ENCODE results near the gene SEM1. TPM values are rescaled to one million over a fixed set of nuclear protein-coding genes. Genes with fewer than 3 reads are reported as not detected.

SEM1 gene
- total and polyA plus RNA-seq, 2 of the 8 experiments (the other 6 are each of a cell fraction or from before 2014, with no cell fraction given): 20.8 to 75.3 TPM

DNA sequence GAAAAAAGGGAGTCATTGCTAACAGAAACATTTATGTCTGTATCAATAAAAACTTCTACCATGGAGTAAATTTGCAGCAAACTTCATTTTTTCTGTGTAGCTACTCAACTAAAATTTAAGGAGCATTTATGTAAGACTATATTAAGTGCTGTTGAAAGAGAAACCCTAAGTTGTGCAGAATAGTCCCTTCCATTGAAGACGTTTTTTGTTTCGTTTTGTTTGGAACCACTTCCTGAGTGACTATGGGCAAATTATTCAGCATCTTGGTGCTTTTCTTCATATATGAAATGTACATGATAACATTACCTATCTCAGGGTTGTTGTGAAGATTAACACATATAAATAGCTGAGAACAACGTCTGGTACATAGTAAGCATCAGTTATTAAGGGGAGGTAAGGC is 24.3 kb downstream of the SEM1 start:
- Histone ChIP-seq H2BK15ac (ENCODE audit: low read length) (no peak overlapping the region), H3K4me1 (replicated peaks in 1 of 4; ENCODE audit: control insufficient read depth in 3 of 4, insufficient read depth in 4 of 4, low read length in 3 of 4) (no peaks in the 10 kb centered on the region), H3K9ac (replicated peaks in 1 of 4; ENCODE audit: extremely low read depth in 1 of 4, low read depth in 3 of 4, low read length in 3 of 4) (no peak overlapping the region), H3K27ac (ENCODE audit: low read depth, low read length) (no peak overlapping the region), H4K20me1 (replicated peaks in 1 of 2; ENCODE audit: control insufficient read depth in 1 of 2, insufficient read depth in 2 of 2, low read length in 2 of 2) (no peaks in the 10 kb centered on the region), H4K5ac (ENCODE audit: insufficient read length, low read depth, low read length) (no peak overlapping the region), H2AK5ac (ENCODE audit: low read depth, low read length) (no peak overlapping the region), H4K91ac (replicated peaks; ENCODE audit: insufficient read length, low read length) (no peak overlapping the region), H3K27me3 (replicated peaks in 1 of 4; ENCODE audit: control insufficient read depth in 3 of 4, extremely low read depth in 1 of 4, insufficient read depth in 3 of 4, low read length in 3 of 4) (no peaks in the 10 kb centered on the region), H2BK12ac (ENCODE audit: low read depth, low read length) (no peak overlapping the region), H3K4ac (replicated peaks; ENCODE audit: insufficient read length, low read depth, low read length) (no peak overlapping the region), H2BK20ac (ENCODE audit: low read length) (no peak overlapping the region), H2BK5ac (ENCODE audit: low read depth, low read length) (no peak overlapping the region), H3K4me3 (ENCODE audit: extremely low read depth in 1 of 4, insufficient read depth in 2 of 4, low read depth in 3 of 4, low read length in 4 of 4) (no peak overlapping the region), H4K8ac (ENCODE audit: extremely low read depth, insufficient read depth, low read length) (no peak overlapping the region), H2AFZ (ENCODE audit: low read length) (no peak overlapping the region), H3K56ac (replicated peaks; ENCODE audit: insufficient read length, low read depth, low read length) (no peak overlapping the region), H3K23me2 (ENCODE audit: low read depth, low read length) (no peaks in the 10 kb centered on the region), H3K9me3 (ENCODE audit: insufficient read depth in 2 of 2, low read depth in 1 of 2, low read length in 1 of 2) (no peaks in the 10 kb centered on the region), H2BK120ac (replicated peaks; ENCODE audit: low read depth, low read length) (no peak overlapping the region), H3K14ac (ENCODE audit: insufficient read length) (no peak overlapping the region), H3K23ac (ENCODE audit: insufficient read length) (no peak overlapping the region), H3K36me3 (ENCODE audit: control insufficient read depth in 2 of 4, insufficient read depth in 4 of 4, low read length in 3 of 4) (peaks cover 0 to 11% (median 4%) of the 10 kb centered on the region in 4 experiments; a peak in 3 of 8 replicates), H3K79me1 (ENCODE audit: low read depth, low read length) (no peaks in the 10 kb centered on the region), H3K4me2 (ENCODE audit: insufficient read depth in 1 of 2, low read depth in 2 of 2, low read length in 2 of 2) (no peak overlapping the region), H3K79me2 (ENCODE audit: control insufficient read depth in 1 of 2, insufficient read depth in 2 of 2, low read length in 2 of 2) (peaks cover 0 to 32% of the 10 kb centered on the region in 2 experiments; a peak in 2 of 4 replicates), H3K18ac (ENCODE audit: extremely low read depth, low read length) (no peak overlapping the region)
- CTCF ChIA-PET (ENCODE audit: partially characterized antibody): interaction anchor here (1.4 kb wide), 1 partner anchor 11 kb away, joined by 3 read pairs; no protein-coding TSS in a partner anchor
- POLR2A ChIA-PET (ENCODE audit: partially characterized antibody): interaction anchor here (1.7 kb wide), 1 partner anchor 24 kb away, joined by 4 read pairs; the partner anchor contains the start of gene SEM1
- WGBS, 2 experiments (ENCODE audit: extremely low coverage in 1 of 2, insufficient coverage in 1 of 2, insufficient read length in 1 of 2, insufficient replicate concordance in 2 of 2, low coverage in 1 of 2, low lambda C conversion rate in 2 of 2, missing lambda C conversion rate in 1 of 2): 89% methylated on average over 3 of the region's 3 CpGs; no CpG with 5 or more reads in 1 of the 2 experiments
- DNase-seq (ENCODE audit: low read depth in 1 of 2, low spot score in 2 of 2) (no peak), FAIRE-seq (no peak)
- no peak for TF ChIP-seq TAF7 (optimal IDR thresholded peaks at IDR 0.05; ENCODE audit: borderline replicate concordance, low read depth, low read length)
- no peak for TF ChIP-seq CTBP2 (IDR thresholded peaks at IDR 0.05; ENCODE audit: borderline replicate concordance, insufficient read depth, insufficient read length, low read length)
- no peak for TF ChIP-seq NRF1 (IDR thresholded peaks at IDR 0.05; ENCODE audit: low read depth, low read length)
- no peak for TF ChIP-seq JUN (IDR thresholded peaks at IDR 0.05; ENCODE audit: low read depth, low read length)
- no peak for TF ChIP-seq CHD2 (IDR thresholded peaks at IDR 0.05; ENCODE audit: low read length)
- no peak for TF ChIP-seq ASH2L (IDR thresholded peaks at IDR 0.05; ENCODE audit: low read length)
